KBM-7 (cell line): ENCODE measurements around the gene CTIF.

Experiments
- DNase-seq: peaks from one replicate; pipeline ENCODE4 v3.0.0-alpha.2; 2015
- in situ Hi-C: fragments of 300-500 bp; cut with MboI; formaldehyde crosslinking; loops from 2 replicates; pipeline ENCODE4 v1.14.3; 2020; ENCODE audit warnings: low sequenced_read_pairs, low pct_unique_long_range_greater_than_20kb, mixed read lengths

Gene CTIF

DNA sequence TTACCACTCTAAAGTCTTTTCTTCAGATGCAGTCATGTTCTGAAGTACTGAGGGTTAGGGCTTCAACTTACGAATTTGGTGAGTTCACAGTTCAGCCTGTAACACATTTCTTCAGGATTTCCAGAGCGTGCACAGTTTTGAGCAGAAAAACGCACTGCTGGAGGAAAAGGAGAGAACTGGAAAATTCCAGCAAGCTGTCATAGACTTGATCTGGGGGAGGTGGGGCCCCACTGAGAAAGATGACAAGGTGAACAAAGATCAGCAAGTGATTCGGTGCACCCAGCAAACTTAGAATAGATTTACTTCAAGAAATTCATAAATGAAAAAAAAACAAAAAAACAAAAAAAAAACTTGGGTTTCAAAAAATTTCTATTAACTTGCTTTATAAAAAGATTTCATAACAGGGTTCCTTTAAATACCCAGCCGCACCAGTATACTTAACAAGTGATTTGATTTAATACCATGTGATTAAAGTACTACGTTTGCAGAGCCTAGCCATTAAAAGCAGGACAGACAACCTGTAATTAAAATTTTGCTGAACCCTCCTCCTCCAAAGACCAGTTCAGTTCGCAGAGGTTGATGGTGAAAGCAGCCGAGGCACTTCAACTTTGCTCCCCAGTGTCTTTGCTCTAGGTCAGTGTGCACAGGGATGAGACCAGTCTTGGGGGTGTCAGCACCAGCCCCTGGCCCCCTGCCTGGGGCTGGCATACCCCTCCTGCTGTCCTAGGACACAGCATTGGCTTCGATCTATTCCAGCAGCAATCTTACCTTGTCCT, 30.5 kb downstream of the CTIF start:
- in situ Hi-C loops, result no loop called here
- no peak for DNase-seq

DNA sequence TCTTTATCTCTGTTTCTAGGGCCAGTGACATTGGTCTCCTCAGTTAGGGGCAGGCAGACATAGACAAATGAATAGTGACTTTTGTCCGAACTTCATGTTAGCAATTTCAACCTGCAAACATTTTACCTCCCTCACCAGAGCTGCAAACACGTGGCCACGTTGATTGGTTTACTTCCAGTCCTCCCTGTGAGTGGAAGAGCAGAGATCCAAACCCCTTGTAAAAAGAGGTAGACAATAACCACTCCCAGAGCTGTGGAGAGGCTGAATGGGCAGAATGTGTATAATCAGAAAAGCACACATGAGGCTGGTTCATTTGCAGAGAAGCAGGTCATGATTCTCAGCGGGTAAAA, 31.1 kb downstream of the CTIF start:
- in situ Hi-C loops, result no loop called here
- no peak for DNase-seq

DNA sequence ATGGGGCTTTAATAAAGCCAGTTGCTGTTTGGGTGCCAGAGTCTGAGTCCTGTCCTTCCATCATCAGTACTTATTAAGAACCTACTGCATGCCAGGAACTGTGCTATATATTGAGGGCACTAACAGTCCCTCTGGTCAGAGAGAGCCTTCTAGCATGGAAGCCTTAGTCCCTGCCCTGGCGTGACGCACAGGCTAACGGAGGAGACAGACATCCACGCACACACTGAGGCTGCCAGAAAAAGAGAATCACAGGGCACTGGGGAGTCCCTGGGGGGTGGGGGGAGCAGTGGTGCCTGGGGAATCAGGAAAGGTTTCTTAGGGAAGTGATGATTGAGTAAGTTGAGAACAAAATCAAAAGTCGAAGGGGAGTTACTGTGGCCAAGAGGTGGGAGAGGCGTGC, 31.5 kb downstream of the CTIF start:
- DNase-seq, result no peak
- in situ Hi-C loops, result no loop called here

DNA sequence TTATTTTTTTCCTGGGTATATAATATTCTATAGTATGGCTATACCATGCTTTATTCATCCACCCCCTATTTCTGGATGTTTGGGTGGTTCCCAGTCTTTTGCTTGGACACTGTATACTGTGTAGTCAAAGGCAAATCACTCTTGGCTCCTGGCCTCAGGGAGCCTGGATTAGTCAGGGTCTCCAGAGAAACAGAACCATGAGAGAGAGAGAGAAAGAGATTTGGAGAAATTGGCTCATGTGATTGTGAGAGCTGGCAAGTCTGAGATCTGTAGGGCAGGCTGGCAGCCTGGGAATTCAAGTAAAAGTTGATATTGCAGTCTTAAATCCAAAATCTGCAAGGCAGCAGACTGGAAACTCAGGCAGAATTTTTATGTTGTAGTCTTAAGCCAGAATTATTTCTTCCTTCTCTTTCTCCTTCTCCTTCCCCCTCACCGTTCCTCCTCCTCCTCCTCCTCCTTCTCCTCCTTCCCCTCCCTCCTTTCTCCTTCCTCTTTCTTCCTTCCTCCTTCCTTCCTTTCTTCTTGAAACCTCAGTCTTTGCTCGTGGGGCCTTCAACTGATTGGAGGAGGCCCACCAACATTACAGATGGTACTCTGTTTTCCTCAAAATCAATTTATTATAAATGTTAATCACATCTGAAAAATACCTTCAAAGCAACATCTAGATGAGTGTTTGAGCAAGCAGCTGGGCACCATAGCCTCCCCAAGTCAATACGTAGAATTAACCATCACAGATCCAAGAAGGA, 33.0 kb downstream of the CTIF start:
- no peak for DNase-seq
- in situ Hi-C loops, result no loop called here

DNA sequence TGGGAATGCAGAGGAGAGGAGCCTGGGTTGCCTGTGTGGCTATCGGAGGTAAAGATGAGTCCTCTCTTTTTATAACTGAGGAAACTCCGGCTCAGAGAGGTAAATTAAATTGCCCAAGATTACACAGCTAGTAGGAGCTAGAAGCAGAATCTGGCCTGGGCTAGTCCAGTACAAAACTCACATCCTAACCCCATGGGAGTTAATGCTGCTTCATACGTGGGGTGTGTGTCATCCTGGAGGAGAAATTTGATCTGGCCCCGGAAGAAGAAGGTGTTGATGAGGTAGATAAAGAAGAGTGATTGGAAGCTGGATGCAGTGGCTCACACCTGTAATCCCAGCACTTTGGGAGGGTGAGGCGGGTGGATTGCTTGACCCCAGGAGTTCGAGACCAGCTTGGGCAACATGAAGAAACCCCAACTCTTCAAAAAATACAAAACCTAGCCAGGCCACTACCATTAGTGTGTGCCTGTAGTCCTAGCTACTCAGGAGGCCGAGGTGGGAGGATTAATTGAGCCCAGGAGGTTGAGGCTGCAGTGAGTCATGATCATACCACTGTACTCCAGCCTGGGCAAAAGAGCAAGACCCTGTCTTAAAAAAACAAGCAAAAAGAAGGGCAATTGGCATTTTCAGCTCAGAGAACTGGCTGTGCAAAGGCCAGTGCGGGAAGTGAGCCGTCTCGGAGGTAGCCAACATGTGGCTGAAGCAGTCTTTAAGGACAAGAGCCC, 33.7 kb downstream of the CTIF start:
- no peak for DNase-seq
- in situ Hi-C loops, result no loop called here

DNA sequence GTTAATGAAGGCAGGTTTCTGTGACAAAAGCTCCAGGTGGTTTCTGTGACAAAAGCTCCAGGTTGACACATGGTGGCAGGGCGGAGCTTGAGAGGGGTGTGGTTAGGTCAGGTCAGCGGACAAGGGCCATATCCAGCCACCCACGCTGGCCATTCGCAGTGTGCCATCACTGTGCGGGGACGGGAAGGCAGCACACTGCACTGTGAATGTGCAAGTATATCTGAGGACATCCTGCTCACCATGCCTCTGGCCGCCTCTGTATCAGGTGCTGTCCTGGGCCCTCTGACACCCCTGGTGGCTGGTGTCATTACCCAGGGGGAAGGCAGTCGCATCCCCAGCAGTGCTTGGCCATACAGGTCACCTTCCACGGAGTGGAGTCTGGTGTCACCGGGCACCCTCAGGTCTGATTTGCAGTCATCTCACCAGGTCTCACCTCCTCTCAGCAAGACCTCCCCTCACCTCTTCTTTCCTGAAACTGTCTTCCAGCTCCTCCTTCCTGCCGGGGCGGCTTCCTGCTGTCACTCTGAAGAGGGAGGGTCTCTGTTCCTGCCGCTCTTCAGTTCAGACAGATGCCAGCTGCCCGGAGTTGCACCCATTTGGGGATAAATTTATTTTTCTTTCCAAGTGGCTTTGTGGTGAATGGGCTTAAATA, 34.9 kb downstream of the CTIF start:
- in situ Hi-C loops, result no loop called here
- DNase-seq, result no peak

DNA sequence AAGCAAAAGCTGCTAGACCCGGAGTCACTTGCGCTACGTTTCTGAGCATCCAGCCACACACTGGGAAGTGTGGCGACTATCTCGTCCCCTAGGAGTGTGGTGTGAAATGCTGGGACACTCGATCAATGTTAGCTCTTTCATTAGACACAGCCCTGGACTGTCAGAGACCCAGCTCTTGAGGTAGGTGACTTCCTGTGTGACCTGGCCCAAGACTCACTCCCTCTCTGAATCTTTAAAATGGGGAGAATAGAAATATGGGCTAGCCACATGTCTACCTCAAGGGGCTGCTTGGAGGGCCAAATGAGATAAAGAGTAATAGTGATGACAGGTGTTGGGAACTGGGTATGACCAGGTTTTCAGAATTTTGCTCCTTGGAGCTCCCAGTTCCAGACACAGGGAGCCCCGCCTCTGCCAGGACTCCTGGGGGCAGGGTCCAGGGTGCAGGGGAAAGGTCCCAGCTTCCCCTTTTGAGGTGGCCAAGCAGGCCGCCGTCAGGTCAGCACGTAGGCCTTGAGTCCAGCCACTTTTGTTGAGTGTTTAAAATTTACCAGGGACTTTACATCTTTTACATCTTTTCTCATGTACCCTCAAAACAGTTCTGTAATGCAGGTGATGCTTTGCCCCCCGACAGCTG, 36.0 kb downstream of the CTIF start:
- DNase-seq, result no peak
- in situ Hi-C loops, result no loop called here

DNA sequence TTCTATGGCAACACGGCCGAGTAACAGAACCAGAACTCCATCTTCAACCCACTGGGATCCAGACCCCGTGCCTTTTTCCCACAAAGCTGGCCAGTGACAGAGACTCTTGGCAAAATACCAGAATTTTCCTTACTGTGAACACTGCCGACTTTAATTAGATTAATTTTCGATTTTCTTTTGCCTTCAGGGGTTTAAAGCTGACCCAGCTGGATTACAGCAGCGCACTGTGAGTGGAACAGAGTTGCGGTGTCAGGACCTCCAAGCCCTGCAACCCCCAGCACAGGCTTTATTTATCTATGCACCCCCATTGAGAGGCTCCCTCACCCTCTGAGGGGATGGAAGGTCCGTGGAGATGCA, 36.4 kb downstream of the CTIF start:
- in situ Hi-C loops, result no loop called here
- DNase-seq, result no peak

DNA sequence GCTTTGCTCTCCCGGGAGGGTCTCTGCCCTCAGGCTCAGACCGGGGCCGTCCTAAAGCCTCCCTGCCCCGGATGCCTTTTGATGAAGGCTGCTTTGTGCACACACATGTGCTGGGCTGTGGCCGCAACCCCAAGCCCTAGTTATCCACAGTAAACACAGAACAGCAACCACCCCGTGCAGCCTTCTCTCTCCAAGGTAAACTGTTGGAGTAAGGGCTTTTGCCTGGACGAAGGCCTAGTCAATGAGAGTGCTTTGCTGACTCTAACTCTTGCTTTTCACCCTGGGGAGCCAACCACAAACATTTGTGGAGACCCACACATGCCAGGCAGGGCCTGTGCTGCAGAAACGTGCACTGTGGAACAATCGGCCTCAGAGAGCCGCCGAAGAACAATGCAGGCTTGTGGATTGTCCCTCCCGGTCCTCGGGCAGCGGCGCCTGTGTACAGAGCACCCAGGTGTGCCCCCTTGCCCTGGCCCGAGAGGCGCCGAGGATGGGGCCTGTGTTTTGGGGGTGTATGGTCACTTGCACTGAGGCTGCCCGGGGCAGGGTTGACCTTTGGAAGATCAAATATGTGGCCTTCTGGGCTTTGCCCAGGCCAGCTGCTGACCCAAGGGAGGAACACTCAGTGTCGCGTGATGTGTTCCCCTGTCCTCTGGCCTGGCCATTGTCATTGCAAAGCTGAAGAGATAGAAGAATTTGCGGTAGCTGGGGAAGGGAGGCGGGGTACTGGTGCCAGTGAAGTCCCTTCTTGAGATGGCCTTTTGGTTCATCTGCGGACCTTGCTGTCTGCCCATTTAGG, 37.0 kb downstream of the CTIF start:
- DNase-seq, result no peak
- in situ Hi-C loops, result no loop called here

DNA sequence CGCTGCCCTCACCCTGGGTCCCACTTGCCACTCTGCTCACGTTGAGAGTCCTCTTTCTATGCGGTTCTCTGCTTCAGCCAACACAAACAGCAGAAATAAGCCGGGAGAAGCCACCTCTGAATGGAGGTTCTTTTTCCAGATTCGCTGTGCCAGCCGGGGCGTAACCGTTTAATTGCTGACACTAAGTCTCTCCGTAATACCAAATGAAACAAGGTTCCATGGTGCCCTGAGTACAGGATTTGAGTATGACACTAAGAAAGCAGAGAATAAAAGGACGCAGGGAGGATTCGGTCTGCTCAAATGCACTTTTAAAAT, 37.6 kb downstream of the CTIF start:
- no peak for DNase-seq
- in situ Hi-C loops, result no loop called here

DNA sequence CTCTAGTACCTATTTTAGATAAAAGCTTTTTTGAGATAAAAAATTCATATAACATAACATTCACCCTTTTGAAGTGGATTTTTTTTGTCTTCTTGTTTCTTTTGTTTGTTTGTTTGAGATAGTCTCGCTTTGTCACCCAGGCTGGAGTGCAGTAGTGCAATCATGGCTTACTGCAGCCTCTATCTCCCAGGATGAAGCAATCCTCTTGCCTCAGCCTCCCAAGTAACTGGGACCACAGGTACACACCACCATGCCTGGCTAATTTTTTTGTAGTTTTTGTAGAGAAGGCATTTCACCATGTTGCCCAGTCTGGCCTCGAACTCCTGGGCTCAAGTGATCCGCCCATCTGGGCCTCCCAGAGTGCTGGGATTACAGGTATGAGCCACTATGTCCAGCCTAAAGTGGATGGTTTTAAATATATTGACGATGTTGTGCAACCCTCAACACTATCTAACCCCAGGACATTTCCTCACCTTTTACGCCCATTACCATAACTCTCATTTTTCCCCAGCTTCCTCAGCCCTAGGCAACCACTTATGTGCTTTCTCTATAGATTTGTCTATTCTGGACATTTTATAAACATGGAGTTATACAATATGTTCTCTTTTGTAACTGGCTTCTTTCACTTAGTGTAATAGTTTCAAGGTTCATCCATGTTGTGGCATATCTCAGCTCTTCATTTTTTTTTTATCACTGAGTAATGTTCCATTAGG, 38.8 kb downstream of the CTIF start:
- in situ Hi-C loops, result no loop called here
- no peak for DNase-seq

DNA sequence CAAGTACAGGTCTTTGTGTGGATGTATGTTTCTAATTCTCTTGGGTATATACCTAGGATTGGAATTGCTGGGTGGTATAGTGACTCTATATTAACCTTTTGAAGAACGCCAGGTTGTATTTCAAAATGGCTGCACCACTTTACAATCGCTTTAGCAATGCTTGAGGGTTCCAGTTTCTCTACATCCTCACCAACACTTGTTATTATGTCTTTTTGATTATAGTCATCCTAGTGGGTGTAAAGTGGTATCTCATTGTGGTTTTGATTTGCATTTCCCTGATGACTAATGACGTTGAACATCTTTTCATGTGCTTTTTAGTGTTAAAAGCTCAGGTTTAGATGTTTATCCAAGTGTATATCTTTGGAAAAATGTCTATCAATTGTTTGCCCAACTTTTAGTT, 39.5 kb downstream of the CTIF start:
- in situ Hi-C loops, result no loop called here

DNA sequence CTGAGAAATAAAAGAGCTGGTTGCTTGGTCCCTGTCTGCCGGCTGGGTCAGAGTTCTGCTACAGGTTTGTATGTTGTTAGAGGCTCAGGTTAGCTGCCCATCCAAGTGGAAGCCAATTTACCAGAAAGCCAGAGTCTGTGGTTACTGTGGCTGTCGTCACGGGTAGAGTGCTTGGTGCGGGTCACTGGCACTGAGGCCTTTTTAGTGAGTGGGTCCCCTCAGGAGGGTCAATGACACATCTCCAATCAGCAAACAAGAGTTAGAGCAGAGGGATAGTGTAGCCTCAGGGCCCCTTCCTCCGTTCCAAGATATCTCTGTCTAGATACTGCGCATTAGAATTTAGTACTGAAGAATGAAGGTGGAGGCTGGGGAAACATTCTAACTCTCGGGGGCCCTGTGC, 41.2 kb downstream of the CTIF start:
- no peak for DNase-seq

More for the DNA sequence above, 39.5 kb downstream of the CTIF start:
- no peak for DNase-seq

DNA sequence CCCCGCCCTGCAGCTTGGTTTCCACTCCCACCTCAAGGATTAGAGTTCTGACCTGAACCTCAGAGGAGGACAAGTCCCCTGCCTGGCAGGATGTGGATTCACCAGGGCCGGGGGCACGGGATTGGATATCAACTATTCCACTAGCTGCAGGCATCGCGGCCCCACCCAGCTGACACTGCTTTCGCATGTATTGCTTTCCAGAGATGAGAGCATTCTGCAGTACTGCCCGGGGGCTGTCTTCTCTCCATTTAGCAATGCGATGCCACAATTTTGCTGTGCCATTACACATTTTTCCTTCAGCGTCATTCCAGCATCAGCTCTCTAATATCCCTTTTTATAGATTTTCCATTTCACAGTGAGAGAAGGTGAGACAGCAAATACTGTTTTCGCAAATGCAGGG, 42.0 kb downstream of the CTIF start:
- in situ Hi-C loops, result no loop called here
- DNase-seq, result no peak

More for the DNA sequence above, 41.2 kb downstream of the CTIF start:
- in situ Hi-C loops, result no loop called here

DNA sequence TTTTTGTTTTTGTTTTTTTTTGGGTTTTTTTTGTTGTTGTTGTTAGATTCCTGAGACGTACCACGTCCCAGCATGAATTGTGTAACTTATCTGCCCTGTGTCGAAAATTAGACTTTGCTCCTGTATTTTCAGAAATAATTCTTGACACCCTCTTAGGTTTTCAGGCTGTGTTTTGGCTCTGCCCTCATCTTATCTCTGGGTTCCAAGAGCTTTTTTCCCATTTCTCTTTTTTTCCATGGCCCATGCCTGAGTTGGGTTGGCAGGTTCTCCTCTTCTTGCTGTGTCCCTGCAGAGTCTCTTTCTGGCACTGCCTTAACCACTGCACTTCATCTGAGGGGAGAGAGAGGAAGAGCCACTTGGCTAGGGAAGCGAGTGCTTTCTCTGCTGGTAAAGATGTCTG, 42.4 kb downstream of the CTIF start:
- in situ Hi-C loops, result no loop called here
- no peak for DNase-seq

DNA sequence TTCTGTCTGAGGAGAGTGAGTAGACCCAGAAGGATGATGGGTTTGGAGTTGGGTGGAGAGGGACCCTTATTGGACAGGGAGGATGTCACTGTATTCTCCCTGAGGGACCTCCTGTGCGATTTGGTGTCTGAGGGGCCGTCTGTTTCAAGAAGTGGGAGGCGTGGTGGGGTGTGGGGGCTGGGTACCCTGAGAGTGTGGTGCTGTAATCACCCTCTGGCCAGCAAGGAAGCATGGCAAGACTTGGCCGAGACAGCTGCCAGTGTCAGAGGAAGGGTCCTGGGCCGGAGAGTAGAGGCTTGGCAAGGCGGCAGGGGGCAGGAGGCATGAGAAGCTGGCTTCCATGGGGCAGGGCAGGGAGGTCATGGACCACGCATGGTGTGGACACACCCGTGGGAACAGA, 43.1 kb downstream of the CTIF start:
- in situ Hi-C loops, result no loop called here
- DNase-seq, result no peak

DNA sequence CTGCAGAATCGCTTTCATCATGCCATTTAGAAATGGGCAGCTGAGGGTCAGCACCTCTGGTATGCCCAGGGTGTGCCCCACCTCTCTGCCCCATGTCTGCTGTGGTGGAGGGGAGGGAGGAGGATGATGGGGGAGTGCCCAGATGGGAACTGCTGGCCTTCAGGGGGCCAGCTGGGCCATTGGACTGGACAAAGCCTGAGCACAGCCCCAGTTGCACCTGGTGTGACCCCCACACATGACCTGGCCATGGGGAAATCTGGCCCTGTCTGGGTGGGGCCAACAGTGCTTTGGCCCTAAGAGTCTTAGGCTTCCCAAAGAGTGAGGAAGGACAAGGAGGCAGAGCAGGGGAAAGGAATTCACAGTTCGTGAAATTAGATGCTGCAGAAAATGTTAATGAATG, 44.1 kb downstream of the CTIF start:
- no peak for DNase-seq
- in situ Hi-C loops, result no loop called here

DNA sequence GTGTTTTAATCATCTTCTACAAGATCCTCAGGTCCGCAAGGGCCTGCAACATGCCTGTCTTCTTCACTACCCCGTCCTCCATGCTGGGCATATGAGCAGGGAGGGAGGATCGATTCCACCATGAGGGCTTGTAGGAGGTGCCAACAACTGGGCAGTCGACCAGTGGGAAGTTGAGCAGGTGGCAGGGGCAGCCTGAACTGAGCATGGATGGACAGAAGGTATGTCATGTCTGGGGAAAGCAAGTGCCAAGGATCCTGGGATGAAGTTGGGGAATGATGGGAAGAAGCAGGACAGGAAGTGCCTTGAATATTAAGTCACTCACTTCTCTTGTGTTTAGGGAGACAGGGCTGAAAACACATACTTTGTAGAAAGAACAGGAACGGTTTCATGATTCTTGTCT, 44.7 kb downstream of the CTIF start:
- in situ Hi-C loops, result no loop called here
- no peak for DNase-seq
